Thyroid gland (tissue), 4 donors: ENCODE data around the gene PGRMC1.

Source experiments
- POLR2A ChIP-seq, 2 donors: fragments of 450-650 bp; IDR thresholded peaks; one replicate each; pipeline ENCODE4 v1.6.1; 2017; ENCODE audit warnings: antibody characterized with exemption in 2 of 2, mild to moderate bottlenecking in 2 of 2, moderate library complexity in 1 of 2
- TF ChIP-seq, protein P1 (sequence below), 6 experiments: fragments of 200-600 bp in 3 of 6; fragments of 450-650 bp in 3 of 6; sonication (generic) in 3 of 6; IDR thresholded peaks; one replicate each; pipeline ENCODE4 v1.5.1; 2016 to 2019; ENCODE audit warnings: antibody characterized with exemption in 6 of 6, mild to moderate bottlenecking in 2 of 6, inconsistent platforms in 1 of 6, moderate library complexity in 1 of 6

DNA sequence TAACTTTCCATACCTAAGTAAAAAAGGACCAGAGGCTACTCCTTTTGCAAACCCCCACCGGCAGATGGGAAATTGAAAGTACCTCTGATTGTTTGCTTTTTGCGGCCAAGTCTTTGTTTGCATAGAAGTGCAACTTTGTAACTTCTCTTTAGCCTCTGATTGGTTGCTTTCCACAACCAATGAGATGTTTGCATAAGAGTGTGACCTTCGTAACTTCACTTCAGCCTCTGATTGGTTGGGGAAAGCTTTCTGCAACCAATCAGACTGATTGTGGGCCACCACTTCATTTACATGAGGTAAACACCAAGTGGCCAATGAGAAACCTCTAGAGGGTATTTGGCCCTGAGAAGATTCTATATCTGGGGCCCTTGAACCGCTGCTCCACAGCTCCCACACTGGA is 48.8 kb upstream of the PGRMC1 start:
- TF ChIP-seq, protein P1, sequence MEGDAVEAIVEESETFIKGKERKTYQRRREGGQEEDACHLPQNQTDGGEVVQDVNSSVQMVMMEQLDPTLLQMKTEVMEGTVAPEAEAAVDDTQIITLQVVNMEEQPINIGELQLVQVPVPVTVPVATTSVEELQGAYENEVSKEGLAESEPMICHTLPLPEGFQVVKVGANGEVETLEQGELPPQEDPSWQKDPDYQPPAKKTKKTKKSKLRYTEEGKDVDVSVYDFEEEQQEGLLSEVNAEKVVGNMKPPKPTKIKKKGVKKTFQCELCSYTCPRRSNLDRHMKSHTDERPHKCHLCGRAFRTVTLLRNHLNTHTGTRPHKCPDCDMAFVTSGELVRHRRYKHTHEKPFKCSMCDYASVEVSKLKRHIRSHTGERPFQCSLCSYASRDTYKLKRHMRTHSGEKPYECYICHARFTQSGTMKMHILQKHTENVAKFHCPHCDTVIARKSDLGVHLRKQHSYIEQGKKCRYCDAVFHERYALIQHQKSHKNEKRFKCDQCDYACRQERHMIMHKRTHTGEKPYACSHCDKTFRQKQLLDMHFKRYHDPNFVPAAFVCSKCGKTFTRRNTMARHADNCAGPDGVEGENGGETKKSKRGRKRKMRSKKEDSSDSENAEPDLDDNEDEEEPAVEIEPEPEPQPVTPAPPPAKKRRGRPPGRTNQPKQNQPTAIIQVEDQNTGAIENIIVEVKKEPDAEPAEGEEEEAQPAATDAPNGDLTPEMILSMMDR (IDR thresholded peaks at IDR 0.05): no peak
- no peak for TF ChIP-seq POLR2A (IDR thresholded peaks at IDR 0.05)
